Stimulated activated CD4-positive, alpha-beta T cell treated with anti-CD3 and anti-CD28 coated beads, TNF-alpha, amount 100 ng/mL, for 1 hour (primary cell): ENCODE measurements around the gene LRRC51.
"Not testable (repeated sequence)": the region's sequence is repeated elsewhere in the genome, so short reads cannot be mapped to it uniquely, and the experiment has no call there.

Source experiments
- DNase-seq, 3 donors: peaks; one replicate each; pipeline ENCODE4 v3.0.0-alpha.2; 2020; ENCODE audit warnings: low read depth in 3 of 3, low spot score in 1 of 3

The LRRC51 gene

DNA sequence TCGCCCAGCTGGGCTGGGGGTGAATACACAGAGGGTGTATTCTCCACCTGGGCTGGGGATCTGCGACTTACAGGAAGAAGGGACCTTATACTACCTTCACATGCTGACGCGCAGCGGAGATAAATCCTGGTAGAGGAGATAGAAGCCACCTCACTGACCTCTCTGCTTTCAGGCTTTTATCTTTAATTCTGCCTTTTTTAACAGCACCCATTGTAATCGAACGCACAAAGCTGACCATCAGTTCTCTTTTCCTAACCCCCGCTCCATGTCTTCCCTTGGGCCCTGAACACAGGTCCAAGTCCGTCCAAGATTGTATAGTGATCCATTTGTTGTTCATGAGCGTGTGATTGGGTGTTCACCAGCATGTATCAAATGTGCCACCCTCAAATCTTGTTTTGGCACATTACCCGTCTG is 23.1 kb downstream of the LRRC51 start:
- DNase-seq, result no peak

DNA sequence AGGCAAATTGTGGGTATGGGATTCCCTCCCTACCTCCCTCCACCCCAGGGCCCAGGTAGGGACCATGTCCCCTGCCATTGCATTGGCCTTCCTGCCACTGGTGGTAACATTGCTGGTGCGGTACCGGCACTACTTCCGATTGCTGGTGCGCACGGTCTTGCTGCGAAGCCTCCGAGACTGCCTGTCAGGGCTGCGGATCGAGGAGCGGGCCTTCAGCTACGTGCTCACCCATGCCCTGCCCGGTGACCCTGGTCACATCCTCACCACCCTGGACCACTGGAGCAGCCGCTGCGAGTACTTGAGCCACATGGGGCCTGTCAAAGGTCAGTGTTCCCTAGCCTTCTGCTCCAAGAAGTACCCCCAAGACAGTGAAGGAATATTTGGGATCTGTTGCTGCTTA is 25.2 kb downstream of the LRRC51 start, which contains the start of gene TOMT:
TSS of gene TOMT (plus strand) at position 37 of the 400 bp plus-strand sequence. CDS start at position 65, 28 bp downstream.
- no peak for DNase-seq

DNA sequence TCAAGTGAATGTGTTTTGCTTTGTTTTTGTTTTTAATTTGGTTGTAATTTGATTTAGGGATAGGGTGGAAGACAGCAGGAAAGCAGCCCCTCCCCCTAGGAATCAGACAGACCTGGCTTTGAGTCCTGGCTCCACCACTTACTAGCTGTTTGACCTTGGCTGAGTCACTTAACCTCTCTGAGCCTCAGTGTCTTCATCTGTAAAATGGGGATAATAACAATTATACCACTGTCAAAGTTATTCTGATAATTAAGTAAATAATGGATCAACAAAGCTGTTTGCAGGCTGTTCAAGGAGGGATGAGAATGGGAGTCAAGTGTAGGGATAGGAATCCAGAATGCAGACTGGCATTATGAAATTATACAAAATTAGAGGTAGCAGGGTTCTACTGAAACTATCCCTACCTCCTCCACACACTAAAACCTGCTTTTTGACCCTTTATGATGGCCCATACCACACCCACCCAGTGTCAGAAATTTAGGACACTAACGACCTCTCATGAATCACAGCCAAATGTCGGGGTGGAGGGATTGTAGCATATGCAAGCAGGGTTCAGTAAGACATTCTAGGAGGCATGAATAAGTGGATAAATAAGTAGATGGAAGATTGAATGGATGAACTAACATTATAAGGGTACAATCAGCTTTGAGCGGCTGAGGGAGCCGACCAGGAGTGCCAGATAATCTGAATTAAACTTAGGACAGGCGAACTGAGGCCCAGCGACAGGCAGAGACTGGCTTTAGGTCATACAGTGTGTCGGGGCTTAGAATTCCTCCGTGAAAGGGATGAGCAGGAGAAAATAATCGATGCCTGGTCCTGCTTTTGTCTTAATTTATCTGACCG is 30.9 kb downstream of the LRRC51 start:
- DNase-seq, result no peak

DNA sequence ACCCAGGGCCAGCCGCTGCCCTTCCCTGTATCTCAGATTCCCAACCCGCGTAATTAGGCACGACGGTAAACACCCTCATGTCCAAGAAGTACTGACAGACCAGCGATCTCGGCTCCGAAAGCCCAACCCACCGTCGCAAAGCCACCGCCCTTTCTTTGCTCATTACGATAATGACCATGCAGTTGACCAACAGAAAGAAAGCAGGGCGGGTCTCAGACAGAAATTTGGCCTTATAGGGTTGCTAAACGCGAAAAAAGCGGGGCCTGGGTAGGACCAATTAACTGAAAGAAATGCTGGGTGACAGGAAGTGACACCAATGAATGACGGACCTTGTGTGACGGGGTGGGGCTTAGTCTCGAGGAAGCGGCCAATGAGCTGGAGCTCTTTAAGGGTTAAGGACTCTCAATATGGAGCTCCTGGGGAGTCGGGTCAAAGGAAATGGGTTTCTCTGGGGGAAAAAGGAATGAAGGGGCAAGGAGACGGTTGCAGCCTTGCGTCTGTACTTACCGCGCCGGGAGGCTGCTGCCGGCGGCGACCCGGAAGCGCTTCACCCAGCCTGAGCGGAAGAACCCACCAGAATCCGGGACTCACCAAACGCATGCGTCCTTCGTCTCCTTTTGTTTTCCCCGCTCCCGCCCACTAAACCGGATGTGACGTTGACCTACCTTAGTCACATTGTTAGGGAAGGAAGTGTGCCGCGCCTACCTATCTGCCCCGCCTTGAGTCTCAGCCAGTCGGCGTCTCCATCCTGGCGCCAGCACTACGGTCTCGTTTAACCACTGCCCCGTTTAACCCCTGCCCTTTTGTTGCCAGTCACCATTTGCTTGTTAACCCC is 31.7 kb downstream of the LRRC51 start, which contains the start of gene ANAPC15:
TSS of gene ANAPC15 (minus strand) at position 553 of the 835 bp plus-strand sequence. CDS start 1,419 bp downstream, outside the sequence.
- DNase-seq, result peak; percentile 92 to 95 (median 94)

DNA sequence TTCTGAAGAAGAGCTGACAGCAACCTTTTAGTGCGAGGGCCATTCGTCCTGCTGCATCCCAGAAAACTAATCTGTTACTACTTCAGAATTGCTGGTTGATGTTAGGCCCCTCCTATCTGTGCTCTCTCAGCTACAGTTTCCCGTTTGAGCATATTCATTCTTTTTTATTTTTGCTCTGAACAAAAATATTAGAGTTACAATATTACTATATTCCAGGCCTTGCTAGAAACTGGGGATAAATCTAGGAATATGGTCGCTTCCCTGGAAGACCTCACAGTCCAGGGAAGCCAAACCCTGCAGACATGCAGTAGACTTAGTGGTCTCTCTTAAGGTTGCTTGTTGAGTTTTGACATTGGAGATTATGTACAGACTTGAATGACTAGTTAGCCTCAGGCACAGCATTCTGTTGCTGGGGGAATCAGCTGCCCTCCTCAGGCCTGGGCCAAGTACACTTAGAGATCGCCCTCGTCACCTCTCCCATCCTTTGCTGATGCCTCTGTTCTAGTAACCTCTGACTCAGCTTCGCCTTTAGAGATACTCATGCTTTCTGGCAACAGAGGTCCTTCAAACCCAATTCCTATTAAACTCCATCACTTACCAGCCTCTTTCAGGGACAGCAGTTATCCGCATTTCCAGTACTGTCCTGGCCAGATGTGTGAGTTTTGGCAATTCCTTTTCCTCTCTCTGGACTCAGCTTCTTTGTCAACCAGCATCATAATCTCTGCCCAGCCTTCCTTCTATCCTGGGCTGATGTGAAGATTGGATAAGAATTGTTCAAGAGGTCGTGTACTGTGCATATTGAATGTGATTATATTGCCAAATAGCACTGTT is 32.5 kb downstream of the LRRC51 start:
- DNase-seq, result no peak

DNA sequence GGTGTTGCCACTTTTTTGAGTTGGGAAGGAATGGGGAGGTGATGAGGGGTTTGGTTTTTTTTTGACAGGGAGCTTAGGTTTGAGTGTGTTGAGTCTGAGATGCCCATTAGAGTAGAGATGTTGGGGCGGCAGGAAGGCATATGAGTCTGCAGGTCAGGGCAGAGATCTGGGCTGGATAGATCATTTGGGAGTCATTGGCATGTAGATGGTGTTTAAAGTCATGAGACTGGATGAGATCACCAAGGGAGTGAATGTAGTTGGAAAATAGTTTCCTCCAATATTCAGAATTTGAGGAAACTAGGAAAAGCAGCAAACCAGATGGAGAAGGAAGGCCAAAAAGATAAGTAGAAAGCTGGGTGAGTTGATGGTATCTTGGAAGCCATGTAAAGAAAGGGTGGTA is 33.9 kb downstream of the LRRC51 start:
- DNase-seq, result no peak

DNA sequence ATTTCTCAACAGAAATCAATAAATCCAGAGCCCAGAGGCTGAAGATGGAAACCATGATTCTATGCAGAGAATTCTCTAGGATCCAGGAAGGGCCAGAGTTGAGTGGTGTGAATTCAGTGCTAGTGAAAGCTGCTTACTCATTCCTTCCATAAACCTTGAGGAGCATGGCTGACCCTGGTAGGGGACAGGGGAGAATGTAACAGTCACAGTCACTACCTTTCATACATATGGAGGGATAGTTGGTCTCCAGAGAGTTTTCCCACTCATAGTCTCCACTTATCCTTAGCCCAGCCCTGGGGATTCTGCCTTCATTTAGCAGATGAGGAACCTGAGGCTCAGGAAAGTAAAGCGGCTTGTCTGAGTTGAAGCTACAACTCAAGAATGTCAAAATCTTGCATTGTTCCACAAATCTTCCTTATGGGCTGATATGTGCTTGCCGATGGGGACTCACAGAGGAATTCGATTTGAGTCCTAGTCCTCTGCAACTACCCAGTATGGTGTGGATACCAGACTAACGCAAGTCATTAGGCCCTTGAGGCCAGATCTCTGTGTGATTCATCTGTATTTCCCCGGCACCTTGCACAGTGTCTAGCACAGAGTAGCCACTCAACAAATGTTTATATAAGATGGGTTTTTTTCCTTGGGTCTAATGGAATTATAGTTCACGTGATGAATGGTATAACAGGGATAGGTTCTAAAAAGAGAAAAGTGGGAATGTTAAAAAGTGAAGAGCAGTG is 35.5 kb downstream of the LRRC51 start:
- DNase-seq, result no peak

DNA sequence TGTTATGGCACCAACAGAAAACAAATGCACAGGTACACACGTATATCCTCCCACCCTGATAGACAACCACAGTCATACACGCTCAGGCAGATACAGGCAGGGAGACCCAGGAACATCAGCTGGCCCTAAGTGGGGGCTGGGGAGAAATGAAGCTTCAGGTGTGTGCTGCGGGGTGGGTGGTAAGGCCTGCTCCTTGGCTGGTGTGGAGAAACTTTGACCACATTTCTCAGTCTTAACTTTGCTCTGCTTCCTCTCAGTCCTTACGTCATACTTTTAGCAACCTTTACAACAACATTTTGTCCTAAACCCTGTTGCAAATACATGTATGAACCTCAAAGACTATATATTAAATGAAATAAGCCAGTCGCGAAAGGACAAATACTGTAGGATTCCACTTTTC is 38.5 kb downstream of the LRRC51 start:
- no peak for DNase-seq

DNA sequence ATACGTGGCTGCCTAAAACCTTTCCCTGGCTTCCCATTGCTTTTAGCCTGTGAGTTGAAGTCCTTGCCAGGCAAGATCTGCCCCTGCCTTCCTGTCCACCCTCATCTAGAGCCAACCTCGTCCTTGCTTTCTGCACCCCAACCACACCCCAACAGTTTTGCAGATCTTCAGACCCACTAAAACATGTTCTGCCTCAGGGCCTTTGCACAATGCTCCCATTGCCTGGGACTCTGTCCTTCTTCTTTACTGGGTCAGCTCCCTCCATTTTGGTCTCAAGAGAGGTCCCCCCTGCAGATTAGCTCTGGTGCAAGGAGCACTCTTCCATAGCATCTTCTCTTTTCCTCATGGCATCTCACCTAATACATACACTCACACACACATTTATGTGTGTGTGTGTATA is 40.3 kb downstream of the LRRC51 start:
- no peak for DNase-seq

DNA sequence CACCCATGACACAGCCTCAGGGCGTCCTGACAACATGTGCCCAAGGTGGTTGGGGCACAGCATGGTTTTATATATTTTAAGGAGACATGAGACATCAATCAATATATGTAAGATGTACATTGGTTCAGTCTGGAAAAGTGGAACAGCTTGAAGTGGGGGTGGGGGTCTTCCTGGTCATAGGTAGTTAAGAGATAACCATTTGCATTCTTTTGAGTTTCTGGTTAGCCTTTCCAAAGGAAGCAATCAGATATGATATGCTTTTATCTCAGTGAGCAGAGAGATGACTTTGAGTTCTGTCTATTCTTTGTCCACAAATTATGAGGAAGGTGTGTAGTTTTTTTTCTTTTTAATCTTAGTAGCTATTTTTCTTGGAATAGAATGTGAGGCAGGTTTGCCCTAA is 42.0 kb downstream of the LRRC51 start:
- DNase-seq, result no peak

DNA sequence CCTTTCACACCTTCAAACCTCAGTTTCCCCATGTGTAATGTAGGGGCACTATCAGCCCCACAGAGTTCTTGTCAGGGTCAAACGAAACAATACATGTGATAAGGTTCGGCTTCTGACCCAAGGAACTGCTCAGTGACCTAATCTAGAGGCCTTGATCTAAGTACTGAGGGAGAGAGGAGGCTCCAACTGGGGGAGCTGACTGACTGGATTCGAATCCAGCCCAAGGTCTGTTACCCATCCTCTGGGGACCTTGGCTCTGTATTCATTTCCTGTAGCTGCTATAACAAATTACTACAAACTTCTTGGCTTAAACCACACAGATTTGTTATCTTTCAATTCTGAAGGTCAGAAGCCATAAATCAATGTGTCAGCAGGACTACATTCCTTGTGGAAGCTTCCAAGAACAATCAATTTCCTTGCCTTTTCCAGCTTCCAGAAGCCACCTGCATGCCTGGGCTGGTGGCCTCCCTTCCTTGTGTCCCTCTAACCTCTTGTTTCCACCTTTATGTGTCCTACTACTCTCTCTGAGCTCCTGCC is 42.5 kb downstream of the LRRC51 start:
- no peak for DNase-seq

DNA sequence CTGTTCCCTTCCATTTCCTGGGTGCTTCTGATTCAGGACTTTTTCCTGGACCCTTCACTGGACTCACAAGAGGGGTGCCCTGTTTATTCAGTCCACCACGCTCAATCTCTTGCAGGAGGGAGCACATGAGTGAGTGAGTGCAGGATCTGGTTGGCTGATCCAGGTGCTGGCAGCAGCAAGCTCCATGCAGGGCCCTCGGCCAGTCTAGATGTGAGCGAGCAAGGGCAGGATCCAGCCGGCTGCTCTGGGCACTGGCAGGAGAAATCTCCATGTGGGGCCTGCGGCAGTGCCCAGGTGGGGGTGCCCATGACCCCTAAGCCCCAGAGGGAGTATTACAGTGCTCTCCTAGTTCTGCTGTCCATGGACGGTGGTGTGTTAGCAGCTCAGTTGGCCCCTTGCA is 43.4 kb downstream of the LRRC51 start:
- DNase-seq, result no peak

DNA sequence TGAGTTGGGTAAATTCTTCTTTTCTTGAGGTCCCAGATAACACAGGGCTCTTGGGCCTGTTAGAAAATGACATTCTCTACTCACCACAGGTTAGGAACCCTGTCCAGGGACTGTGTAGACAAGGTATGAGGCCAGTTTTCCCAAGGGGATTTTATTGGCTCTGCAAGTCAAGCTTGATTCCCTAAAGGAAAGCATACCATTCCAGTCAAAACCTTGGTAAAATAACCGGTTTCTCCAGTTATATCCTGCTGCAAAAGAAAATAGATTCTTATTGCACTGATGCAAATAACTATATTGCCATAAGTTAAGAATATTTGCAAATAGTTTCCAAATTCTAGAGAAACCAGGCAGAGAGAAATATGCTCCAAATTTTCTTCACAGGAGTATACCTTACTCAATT is 45.3 kb downstream of the LRRC51 start:
- DNase-seq, result no peak

DNA sequence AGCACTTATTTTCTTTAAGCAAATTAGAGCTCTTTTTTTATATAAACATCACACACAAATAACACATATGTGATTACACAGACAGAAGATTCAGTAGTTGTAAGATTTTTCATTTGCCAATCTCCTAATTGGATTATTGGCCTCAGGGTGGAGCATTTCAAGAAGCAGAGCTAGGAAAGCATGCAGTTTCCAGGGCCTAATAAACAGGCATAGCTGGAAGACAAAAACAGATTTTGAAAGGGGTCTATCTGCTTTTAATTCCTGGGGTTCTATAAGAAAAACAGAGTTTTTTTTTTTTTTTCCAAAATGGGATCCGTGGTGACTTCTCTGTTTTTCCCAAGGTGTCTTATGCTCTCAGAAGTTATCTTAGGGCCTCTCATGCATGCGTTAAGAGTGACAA is 47.3 kb downstream of the LRRC51 start:
- no peak for DNase-seq

DNA sequence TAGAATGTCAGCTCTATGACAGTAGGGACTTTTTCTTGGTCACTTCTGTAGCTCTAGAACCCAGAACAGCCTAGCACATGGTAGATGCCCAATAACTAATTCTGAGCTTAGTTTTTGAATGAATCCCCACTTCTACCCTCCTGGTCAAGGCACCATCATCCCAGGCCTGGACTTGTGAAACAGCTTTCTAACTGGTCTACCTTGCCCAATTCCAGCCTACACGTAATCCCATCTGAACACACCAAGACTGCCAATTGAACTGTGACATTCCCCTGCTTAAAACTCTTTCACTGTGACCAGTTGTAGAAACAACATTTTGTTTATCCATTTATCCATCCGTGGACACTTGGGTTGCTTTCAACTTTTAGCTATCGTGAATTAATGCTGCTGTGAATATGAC is 48.7 kb downstream of the LRRC51 start:
- DNase-seq, result no peak

DNA sequence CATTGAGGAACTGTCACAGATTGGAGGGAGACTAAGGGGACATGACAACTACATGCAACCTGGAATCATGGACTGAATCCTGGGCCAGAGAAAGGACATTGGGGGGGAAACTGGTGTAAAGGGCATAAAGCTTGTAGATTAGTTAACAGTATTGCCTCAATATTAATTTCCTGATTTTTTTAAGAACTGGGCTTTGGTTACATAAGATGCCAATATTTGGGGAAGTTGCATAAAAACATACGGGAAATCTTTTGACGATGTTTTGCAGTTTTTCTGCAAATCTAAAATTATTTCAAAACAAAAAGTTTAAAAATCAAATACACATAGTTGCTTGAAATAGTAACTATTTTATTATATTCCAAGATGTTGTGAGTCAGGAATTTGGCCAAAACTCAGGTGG is 52.0 kb downstream of the LRRC51 start:
- no peak for DNase-seq

DNA sequence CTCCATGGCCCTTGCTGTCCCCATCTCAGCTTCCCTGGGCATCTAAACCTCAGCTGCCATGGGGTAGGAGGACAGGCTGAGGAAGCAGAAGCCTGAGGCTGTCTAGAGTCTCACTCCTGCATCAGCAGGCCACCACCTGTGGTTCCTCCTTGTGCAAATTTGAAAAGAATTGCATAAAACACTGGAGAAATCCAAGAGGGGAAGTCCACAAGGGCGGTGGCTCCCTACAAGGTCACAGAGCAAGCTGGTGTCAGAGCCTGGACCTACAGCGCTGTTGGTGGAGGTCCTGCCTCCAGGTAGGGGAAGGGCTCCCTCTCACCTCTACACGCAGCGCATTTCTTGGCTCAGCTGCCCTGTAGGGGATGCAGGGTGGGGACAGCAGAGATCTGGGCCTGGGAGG is 54.8 kb downstream of the LRRC51 start, which contains the start of gene FOLR3:
TSS of gene FOLR3 (plus strand) at position 253 of the 400 bp plus-strand sequence. CDS start 228 bp downstream, outside the sequence.
- not testable (repeated sequence) for DNase-seq

DNA sequence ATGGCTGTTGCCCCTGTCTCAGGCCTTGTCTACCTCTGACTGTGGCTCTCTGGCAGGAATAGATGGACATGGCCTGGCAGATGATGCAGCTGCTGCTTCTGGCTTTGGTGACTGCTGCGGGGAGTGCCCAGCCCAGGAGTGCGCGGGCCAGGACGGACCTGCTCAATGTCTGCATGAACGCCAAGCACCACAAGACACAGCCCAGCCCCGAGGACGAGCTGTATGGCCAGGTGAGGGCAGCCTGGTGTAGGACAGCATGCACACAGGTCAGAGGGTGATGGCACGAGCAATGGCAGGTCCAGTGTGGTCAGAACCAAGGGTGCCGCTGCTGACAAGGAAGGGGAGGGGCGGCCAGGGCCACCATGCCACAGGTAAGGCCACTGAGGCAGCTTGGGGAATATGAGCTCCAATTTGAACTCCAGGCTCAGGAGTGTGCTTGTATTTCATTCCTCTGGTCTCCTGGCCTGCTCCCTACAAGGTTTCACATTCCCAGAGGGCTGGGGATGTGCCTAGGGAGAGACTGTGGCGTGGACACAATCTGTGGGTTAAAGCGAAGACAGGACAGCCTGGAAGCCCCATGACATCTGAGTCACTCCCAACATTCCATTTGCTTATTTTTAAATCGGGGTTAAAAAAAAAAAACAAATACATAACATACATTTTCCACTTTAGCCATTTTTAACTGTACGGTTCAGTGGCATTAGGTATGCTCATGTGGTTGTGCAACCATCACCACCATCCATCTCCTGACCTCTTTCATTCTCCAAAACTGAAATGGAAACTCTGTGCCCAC is 55.4 kb downstream of the LRRC51 start:
- no peak for DNase-seq

DNA sequence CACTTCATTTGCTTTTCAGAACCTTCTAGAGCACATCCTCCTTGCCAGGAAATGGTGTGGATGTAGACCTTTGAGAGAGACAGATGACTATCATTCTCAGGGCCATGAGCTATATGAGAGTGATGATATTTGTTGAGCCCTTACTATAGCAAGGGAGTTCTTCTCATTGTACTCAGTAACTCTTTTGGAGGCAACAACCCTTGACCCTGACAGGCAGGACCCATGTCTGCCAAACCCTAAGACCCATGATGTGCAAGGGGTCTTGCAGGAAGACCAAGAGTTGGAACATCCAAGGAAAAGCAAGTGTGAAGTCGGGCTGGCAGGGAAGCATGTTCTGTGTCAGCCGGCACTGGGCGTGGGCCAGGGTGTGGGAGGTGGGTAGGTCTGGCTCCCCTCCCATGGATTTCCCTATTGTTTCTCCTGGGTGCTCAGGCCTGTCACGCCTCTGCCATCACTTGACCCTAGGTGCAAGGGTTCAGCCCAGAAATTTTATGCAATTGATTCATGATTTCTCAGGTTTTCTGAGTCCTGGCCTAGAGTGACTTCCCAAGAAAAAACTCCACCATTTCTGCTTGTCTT is 56.1 kb downstream of the LRRC51 start:
- no peak for DNase-seq
